ENCODE measurements around the gene RPL13.

RPL13 gene

GRCh38 chr16:89545044-89545830 is 15.2 kb upstream of the RPL13 start:
- no peak for DNase-seq (ENCODE audit: low read depth in 2 of 2)

GRCh38 chr16:89545831-89546574 is 14.5 kb upstream of the RPL13 start:
- no peak for DNase-seq (ENCODE audit: low read depth in 2 of 2)

DNA sequence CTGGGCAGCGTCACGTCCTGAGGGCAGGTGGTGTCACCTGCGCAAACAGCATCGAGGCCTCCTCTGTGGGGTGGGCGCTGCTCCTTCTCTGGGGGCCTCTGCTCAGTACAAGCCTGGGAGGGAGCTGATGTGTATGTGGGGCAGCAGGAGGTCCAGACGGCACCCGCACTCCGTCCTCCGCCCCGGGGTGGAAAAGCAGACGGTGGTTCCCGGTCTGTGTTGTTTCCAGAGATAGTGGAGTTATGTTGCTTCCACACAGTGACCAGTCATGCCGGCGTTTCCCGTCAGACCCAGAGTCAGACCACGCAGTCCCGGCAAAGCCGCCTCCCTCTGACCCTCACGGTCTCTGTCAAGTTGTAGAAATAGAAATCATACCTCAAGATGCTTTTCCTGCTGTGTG is 13.7 kb upstream of the RPL13 start:
- no peak for DNase-seq (ENCODE audit: low read depth in 2 of 2)

- no peak for DNase-seq (ENCODE audit: low read depth in 2 of 2)
Observed at GRCh38 chr16:89547291-89547690, 13.2 kb upstream of the RPL13 start.

GRCh38 chr16:89547860-89548259 is 12.6 kb upstream of the RPL13 start:
- no peak for DNase-seq (ENCODE audit: low read depth in 2 of 2)

- no peak for DNase-seq (ENCODE audit: low read depth in 2 of 2)
Observed at GRCh38 chr16:89548344-89549006, 12.0 kb upstream of the RPL13 start.

- DNase-seq (ENCODE audit: low read depth in 2 of 2): no peak
Observed at GRCh38 chr16:89549007-89549700, 11.3 kb upstream of the RPL13 start.

DNA sequence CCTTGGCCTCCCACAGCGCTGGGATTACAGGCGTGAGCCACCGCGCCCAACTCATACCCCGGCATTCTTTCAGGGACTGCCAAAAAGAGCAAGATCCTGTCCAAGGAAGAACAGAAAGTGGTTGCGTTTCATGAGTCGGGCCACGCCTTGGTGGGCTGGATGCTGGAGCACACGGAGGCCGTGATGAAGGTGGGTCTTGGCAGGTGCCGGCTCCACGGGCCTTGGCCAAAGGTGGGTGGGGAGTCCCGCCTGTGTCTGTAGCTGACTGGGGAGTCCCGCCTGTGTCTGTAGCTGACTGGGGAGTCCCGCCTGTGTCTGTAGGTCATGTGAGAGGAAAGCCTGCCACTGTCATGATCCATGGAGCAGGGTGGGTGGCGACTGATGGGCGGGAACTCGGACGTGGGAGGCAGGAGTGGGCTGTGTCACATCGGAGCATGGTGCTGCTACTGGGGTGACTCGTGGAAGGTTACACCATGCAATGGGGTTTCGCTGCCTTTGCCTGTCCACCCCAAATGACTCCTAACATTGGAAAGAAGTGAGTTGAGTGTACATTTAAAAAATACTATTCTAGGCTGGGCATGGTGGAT is 10.0 kb upstream of the RPL13 start:
- DNase-seq (ENCODE audit: low read depth in 2 of 2): no peak

DNA sequence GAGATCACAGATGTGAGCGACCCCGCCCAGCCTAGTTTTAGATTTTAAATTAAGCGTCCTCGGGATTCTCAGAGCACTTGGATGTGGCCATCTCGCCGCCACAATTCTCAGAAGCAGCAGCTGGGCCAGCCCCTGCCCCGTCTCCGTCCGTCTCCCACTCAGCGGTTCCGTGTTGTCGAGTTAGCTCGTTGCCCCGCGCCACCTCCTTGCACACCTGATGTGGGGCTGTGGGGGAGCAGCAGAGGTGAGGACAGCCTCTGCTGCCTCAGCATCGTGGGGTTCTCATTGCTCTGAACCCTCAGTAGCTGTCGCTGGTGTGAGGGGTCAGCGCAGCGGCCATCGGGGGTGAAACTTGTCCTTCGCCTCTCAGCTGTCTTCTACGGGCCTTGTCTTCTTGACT is 8.2 kb upstream of the RPL13 start:
- no peak for DNase-seq (ENCODE audit: low read depth in 2 of 2)

GRCh38 chr16:89552913-89553312 is 7.6 kb upstream of the RPL13 start:
- no peak for DNase-seq (ENCODE audit: low read depth in 2 of 2)

DNA sequence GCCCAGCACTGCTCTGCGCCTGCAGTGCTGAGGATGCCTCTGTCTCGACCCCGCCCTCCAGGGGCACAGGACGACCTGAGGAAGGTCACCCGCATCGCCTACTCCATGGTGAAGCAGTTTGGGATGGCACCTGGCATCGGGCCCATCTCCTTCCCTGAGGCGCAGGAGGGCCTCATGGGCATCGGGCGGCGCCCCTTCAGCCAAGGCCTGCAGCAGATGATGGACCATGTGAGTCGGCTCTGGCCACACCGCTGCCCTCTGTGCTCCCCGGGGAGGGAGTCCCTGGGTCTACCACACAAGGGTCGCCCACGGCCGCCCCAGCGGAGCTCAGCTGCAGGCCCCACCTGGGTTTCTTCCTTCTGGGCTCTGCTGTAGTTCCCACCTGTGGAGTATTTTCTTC is 6.7 kb upstream of the RPL13 start:
- no peak for DNase-seq (ENCODE audit: low read depth in 2 of 2)

GRCh38 chr16:89554343-89554742 is 6.1 kb upstream of the RPL13 start:
- no peak for DNase-seq (ENCODE audit: low read depth in 2 of 2)

- DNase-seq (ENCODE audit: low read depth in 2 of 2): no peak
Observed at GRCh38 chr16:89555265-89555664, 5.2 kb upstream of the RPL13 start.

DNA sequence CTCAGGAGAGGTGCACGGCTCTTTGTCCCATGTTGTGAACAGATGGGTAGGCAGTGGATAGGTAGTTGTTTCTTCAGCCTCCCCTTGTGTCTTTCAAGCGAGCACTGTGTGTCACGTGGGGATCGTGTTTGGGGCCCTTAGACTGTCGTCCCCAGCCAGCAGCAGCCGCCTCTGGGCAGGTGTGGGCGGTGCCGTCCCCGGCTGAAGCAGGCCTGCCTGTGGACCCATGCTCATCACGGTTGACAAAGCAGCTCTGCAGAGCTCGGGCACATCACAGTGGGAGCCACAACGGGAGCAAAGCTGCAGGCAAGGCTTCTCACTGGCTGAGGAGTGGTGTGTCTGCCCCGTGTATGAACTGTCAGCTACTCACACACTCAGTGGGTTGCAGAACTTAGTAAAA is 4.7 kb upstream of the RPL13 start:
- no peak for DNase-seq (ENCODE audit: low read depth in 2 of 2)

- DNase-seq (ENCODE audit: low read depth in 2 of 2): peak; percentile 51 to 63
Observed at GRCh38 chr16:89556750-89557689, 3.5 kb upstream of the RPL13 start.

DNA sequence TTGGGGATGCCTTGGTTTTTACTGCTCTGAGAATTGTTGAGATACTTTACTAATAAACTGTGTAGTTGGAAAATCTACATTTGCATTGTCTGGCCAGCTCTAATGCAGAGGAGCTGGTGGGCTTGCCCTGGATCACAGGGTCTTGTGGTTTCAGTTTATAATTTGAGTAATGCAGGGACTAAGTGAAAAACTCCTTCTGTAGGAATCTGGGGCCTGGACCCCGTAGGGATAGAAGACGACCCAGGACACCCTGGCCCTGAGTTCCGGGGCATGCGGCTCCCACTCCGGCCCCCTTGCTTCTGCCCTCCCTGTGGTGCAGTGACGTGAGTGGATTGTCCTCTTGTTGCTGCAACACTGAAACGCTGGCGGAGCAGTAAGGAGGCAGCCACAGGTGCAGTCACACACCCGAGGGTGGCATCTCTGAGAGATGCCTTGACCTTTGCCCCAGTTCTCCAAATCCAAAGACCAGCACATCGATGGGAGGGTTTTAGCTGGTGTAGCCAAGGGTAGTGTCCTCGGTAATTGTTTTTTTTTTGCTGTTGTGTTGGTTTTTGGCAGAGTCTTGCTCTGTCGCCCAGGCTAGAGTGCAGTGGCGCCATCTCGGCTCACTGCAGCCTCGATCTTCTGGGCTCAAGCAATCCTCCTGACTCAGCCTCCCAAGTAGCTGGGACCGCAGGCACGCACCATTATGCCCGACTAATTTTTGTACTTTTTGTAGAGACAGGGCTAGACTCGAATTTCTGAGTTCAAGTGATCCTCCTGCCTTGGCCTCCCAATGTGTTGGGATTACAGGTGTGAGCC is 2.6 kb upstream of the RPL13 start:
- no peak for DNase-seq (ENCODE audit: low read depth in 2 of 2)

DNA sequence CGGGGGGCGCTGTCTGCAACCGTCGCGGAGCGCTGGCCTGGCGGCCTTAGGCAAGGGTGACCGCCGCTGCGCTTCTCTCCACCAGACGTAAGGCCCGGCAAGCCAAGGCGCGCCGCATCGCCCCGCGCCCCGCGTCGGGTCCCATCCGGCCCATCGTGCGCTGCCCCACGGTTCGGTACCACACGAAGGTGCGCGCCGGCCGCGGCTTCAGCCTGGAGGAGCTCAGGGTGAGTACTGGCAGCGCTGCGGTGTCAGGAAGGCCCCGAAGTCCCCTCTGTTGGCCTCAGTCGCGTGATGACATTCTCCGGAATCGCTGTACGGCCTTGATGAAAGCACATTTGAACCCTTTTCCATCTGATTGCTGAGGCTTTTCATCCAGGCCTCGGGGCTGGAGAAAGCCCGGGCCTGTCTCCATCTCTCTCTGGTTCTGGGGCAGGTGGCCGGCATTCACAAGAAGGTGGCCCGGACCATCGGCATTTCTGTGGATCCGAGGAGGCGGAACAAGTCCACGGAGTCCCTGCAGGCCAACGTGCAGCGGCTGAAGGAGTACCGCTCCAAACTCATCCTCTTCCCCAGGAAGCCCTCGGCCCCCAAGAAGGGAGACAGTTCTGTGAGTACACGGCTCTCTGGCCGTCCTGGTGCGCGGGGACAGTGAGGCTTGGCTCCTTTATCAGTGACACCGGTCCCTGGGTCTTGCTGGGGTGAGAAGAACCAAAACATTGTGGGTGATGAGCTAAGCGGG is 831 bp downstream of the RPL13 start:
- no peak for DNase-seq (ENCODE audit: low read depth in 2 of 2)

- no peak for DNase-seq (ENCODE audit: low read depth in 2 of 2)
Observed at GRCh38 chr16:89561884-89562599, 1.6 kb downstream of the RPL13 start.
